Measurements from ENCODE around the gene GTF2IRD1.
A peak's percentile ranks its signal among the peaks of the same experiment; 100 is the strongest.
"Not testable (repeated sequence)": the region's sequence is repeated elsewhere in the genome, so short reads cannot be mapped to it uniquely, and the experiment has no call there.

Gene GTF2IRD1

DNA sequence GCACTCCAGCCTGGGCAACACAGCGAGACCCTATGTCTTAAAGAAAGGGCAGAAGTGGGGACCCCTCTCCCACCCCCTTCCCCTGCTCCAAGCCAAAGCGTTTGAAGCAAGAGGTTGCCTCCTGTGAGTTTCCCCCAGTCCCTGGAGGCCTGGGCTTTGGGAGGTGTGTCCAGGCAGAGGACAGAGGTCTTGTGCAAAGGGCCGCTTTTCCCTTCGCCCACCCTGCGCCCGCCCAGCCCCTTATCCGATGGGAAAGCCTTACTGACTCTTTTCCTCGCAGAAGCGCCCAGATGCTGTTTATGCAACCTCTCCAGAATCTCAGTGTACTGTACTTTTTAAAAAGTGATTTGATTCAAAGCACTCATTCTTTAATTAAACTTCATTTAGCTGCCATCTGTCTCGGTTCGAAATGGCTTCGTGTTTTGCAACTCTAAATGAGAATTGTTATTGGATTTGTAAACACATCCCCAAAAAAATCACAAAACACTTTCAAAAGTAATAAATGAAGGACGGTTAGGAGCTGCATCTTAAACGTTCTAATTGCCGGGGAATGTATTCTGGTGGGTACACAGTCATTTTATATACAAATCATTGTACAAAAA lies 153.3 kb downstream of the GTF2IRD1 start:
- DNase-seq = no peak

DNA sequence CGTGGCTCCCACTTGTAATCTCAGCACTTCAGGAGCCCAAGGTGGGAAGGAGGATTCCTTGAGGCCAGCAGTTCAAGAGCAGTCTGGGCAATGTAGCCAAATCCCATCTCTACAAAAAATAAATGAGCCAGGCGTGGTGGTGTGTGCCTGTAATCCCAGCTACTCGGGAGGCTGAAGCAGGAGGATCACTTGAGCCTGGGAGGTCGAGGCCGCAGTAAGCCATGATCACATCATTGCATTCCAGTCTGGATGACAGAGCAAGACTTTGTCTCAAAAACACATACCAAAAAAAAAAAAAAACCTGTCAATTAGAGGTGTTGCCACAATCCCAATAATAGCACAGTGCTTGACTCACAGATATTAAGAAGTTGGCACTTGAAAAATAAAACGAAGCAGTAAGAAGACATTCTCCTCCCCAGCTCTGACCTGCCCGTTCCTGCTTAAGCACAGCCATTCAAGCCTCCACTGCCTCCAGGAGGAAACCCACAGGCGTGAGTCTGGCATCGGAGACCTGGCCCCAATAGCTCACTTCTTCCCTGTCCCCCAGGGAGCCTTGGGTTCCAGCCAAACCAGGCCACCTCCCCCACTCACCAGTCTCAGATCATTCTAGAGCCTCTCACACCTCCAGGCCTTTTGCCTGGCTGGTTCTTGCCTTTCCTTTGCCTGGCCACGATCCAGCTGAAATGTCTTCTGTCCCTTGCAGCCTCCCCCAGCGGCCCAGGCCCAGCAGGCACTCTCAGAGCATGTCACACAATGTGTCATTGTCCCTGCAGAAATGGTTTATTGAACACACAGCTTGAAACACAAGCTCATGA lies 158.5 kb downstream of the GTF2IRD1 start:
- DNase-seq = peak; percentile 45

DNA sequence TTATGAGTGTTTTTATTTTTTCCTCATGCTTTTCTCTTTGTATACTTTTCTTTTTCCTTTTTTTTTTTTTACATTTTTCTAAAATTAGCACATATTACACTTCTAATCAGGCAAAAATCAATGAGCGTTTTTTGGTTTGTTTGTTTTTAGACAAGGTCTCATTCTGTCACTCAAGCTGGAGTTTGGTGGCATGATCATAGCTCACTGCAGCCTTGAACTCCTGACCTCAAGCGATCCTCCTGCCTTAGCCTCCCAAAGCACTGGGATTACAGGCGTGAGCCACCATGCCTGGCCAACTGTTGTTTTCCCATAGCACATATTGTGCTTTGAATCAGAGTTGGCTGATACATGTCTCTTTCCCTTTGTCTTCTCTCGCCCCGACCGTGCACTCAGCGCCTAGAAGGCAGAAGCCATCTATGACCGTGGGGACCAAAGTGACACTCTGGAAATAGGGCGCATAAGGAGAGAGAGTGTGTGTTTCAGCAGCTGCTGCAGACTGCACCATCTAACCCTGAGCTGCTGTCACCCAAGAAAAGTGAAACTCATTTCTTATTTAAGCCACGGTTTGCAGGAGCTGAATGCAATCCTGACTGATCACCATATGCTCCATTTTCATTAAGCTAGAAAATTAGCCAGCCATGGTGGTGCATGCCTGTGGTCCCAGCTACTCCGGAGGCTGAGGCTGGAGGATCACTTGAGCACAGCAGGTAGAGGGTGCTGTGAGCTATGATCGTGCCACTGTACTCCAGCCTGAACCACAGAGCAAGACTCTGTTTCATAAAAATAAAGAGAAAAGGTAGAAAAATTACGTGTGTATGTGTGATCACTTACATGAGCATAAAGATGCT lies 162.5 kb downstream of the GTF2IRD1 start:
- DNase-seq = no peak

GRCh38 chr7:74617180-74617744 lies 163.6 kb downstream of the GTF2IRD1 start:
- DNase-seq = no peak

- no peak for DNase-seq
Measured at GRCh38 chr7:74619235-74619860, 165.6 kb downstream of the GTF2IRD1 start.

GRCh38 chr7:74622228-74622749 lies 168.6 kb downstream of the GTF2IRD1 start:
- no peak for DNase-seq

DNA sequence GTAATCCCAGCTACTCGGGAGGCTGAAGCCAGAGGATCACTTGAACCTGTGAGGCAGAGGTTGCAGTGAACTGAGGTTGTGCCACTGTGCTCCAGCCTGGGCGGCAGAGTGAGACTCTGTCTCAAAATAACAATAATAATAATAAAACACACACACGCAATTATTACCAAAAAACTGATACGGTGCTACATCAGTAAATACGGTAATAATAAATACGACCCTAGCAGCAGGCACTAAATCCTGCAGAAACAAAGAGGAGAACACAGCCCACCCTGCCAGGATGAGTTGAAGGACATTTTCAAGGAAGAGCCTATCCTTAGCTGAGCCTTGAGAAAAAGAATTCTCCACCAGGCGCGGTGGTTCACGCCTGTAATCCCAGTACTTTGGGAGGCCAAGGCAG lies 169.4 kb downstream of the GTF2IRD1 start:
- DNase-seq = no peak

- DNase-seq = no peak
Measured at GRCh38 chr7:74625446-74625845, 171.7 kb downstream of the GTF2IRD1 start.

GRCh38 chr7:74627661-74628411 lies 174.1 kb downstream of the GTF2IRD1 start:
- DNase-seq = peak; percentile 95

- DNase-seq = no peak
Measured at GRCh38 chr7:74632505-74632904, 178.8 kb downstream of the GTF2IRD1 start.

GRCh38 chr7:74633451-74633921 lies 179.8 kb downstream of the GTF2IRD1 start:
- no peak for DNase-seq

GRCh38 chr7:74637745-74638144 lies 184.0 kb downstream of the GTF2IRD1 start:
- DNase-seq = no peak

GRCh38 chr7:74650055-74650454 lies 196.3 kb downstream of the GTF2IRD1 start:
- not testable (repeated sequence) for DNase-seq

DNA sequence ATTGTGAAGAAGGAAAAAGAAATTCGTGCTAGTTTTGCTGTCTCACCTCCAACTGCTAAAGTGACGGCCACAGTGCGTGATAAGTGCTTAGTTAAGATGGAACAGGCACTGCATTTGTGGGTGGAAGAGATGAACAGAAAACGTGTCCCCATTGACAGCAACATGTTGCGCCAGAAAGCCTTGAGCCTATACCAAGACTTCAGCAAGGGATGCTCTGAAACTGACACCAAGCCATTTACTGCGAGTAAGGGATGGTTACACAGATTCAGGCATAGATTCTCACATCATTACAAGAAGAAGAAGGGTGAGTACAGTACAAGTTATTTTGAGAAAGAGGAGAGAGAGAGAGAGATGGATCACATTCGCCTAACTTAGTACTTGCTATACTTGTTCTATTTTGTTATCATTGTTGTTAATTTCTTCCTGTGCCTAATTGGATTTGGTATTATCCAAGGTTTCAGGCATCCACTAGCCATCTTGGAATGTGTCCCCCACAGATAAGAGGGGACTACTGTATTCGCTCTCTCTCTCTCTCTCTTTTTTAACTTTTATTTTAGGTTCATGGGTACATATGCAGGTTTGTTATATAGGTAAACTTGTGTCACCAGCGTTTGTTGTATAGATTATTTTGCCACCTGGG lies 196.9 kb downstream of the GTF2IRD1 start:
- DNase-seq = not testable (repeated sequence)

- DNase-seq = not testable (repeated sequence)
Measured at GRCh38 chr7:74651133-74651504, 197.4 kb downstream of the GTF2IRD1 start.

Measured in NCI-H2227 treated with DMSO at 0.1 percent for 48 hours (cell line).